ENCODE data around the gene LARGE1.

DNA sequence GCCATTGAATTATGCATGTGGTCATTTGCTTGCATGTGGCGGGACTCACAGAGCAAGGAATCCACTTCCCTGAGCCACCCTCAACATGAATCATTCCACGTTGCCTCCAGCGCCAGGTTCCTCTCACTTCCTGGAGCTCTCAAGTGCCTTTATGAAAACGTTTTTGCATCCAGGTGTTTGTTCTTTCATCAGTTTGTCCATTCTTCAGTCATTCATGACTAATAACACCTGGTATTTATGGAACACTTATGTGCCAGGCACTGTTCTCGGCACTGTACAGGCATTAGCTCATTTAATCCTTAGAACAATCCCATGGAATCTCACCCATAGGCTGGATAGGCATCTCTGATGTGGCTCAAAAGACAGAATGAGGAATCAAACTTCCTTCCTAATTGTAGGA lies 606.0 kb downstream of the LARGE1 start:
- TF ChIP-seq, protein P1, sequence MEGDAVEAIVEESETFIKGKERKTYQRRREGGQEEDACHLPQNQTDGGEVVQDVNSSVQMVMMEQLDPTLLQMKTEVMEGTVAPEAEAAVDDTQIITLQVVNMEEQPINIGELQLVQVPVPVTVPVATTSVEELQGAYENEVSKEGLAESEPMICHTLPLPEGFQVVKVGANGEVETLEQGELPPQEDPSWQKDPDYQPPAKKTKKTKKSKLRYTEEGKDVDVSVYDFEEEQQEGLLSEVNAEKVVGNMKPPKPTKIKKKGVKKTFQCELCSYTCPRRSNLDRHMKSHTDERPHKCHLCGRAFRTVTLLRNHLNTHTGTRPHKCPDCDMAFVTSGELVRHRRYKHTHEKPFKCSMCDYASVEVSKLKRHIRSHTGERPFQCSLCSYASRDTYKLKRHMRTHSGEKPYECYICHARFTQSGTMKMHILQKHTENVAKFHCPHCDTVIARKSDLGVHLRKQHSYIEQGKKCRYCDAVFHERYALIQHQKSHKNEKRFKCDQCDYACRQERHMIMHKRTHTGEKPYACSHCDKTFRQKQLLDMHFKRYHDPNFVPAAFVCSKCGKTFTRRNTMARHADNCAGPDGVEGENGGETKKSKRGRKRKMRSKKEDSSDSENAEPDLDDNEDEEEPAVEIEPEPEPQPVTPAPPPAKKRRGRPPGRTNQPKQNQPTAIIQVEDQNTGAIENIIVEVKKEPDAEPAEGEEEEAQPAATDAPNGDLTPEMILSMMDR (IDR thresholded peaks at IDR 0.05), result no peak
- TF ChIP-seq POLR2A (IDR thresholded peaks at IDR 0.05), result no peak
